ENCODE results near the gene RABGGTA. TPM values are rescaled to one million over a fixed set of nuclear protein-coding genes. Genes with fewer than 3 reads are reported as not detected.
"Not testable (repeated sequence)": the region's sequence is repeated elsewhere in the genome, so short reads cannot be mapped to it uniquely, and the experiment has no call there.

RABGGTA gene
- total RNA-seq, 1 experiment from 2014 or later = 27.1 TPM

GRCh38 chr14:24249230-24250021 lies 22.0 kb downstream of the RABGGTA start:
- intact Hi-C loops (cut with micrococcal nuclease; ENCODE audit: unreplicated experiment) = no loop called here

GRCh38 chr14:24247422-24247821 lies 24.0 kb downstream of the RABGGTA start:
- no peak overlapping the region for H3K27ac Mint-ChIP-seq (ENCODE audit: unreplicated experiment)
- no peaks in the 10 kb centered on the region for H3K9me3 Mint-ChIP-seq (ENCODE audit: unreplicated experiment)
- no peak overlapping the region for H3K4me3 Mint-ChIP-seq (ENCODE audit: unreplicated experiment)
- no peak overlapping the region for H3K4me3 ChIP-seq (ENCODE audit: low read depth, low read length)
- no peak for DNase-seq
- TF ChIP-seq CTCF (IDR thresholded peaks at IDR 0.05; ENCODE audit: insufficient read depth in 1 of 2, low read depth in 1 of 2, low read length in 1 of 2, severe bottlenecking in 1 of 2, unreplicated experiment in 1 of 2) = no peak
- peaks cover 8% of the 10 kb centered on the region for H3K36me3 Mint-ChIP-seq (ENCODE audit: insufficient read depth, unreplicated experiment)
- H3K4me1 ChIP-seq = peaks cover 6% of the 10 kb centered on the region
- no peaks in the 10 kb centered on the region for H3K27me3 ChIP-seq (replicated peaks; ENCODE audit: control insufficient read depth, insufficient read depth, low read length)
- no peaks in the 10 kb centered on the region for H3K27me3 Mint-ChIP-seq (ENCODE audit: insufficient read depth, unreplicated experiment)
- POLR2A ChIA-PET = no interaction called here
- no peaks in the 10 kb centered on the region for H3K9me3 ChIP-seq
- H3K4me1 Mint-ChIP-seq (ENCODE audit: low read depth, unreplicated experiment) = no peaks in the 10 kb centered on the region
- CTCF ChIA-PET = interaction anchor here (1.4 to 1.6 kb wide), 2 partner anchors 24 to 61 kb away, joined by 4 to 5 read pairs; partner anchors contain the start of gene RABGGTA
- BruUV-seq (replicated peaks) = no TSS peak
- no peaks in the 10 kb centered on the region for H3K36me3 ChIP-seq (ENCODE audit: control insufficient read depth, insufficient read depth, low read length)
- intact Hi-C loops (cut with micrococcal nuclease; ENCODE audit: unreplicated experiment) = no loop called here

More at GRCh38 chr14:24249230-24250021, 22.0 kb downstream of the RABGGTA start:
- no peaks in the 10 kb centered on the region for H3K27me3 ChIP-seq (replicated peaks; ENCODE audit: control insufficient read depth, insufficient read depth, low read length)
- no peak for TF ChIP-seq CTCF (IDR thresholded peaks at IDR 0.05; ENCODE audit: insufficient read depth in 1 of 2, low read depth in 1 of 2, low read length in 1 of 2, severe bottlenecking in 1 of 2, unreplicated experiment in 1 of 2)
- no peaks in the 10 kb centered on the region for H3K4me1 Mint-ChIP-seq (ENCODE audit: low read depth, unreplicated experiment)
- ChIA-PET CTCF (interaction anchor here (1.2 to 1.3 kb wide), 2 partner anchors 48 to 58 kb away, joined by 3 to 4 read pairs; partner anchors contain the start of gene CIDEB), POLR2A (no interaction called here)
- H3K9me3 ChIP-seq = no peaks in the 10 kb centered on the region
- no TSS peak for BruUV-seq (replicated peaks)
- no peaks in the 10 kb centered on the region for H3K36me3 Mint-ChIP-seq (ENCODE audit: insufficient read depth, unreplicated experiment)
- no peaks in the 10 kb centered on the region; the same call in 1 of the 2 replicates for H3K36me3 ChIP-seq (ENCODE audit: control insufficient read depth, insufficient read depth, low read length)
- H3K4me3 Mint-ChIP-seq (ENCODE audit: unreplicated experiment) = no peak overlapping the region
- H3K4me1 ChIP-seq = peaks cover 13% of the 10 kb centered on the region
- DNase-seq = no peak
- H3K27ac Mint-ChIP-seq (ENCODE audit: unreplicated experiment) = no peak overlapping the region
- H3K27me3 Mint-ChIP-seq (ENCODE audit: insufficient read depth, unreplicated experiment) = no peaks in the 10 kb centered on the region
- H3K9me3 Mint-ChIP-seq (ENCODE audit: unreplicated experiment) = no peaks in the 10 kb centered on the region
- no peak overlapping the region for H3K4me3 ChIP-seq (ENCODE audit: low read depth, low read length)

- Histone ChIP-seq H3K4me1 (no peaks in the 10 kb centered on the region; the same call in 1 of the 2 replicates), H3K9me3 (no peaks in the 10 kb centered on the region), H3K27me3 (replicated peaks; ENCODE audit: control insufficient read depth, insufficient read depth, low read length) (no peaks in the 10 kb centered on the region), H3K36me3 (ENCODE audit: control insufficient read depth, insufficient read depth, low read length) (no peaks in the 10 kb centered on the region), H3K4me3 (ENCODE audit: low read depth, low read length) (no peak overlapping the region)
- POLR2A ChIA-PET = interaction anchor here (0.7 kb wide), 1 partner anchor 51 kb away, joined by 5 read pairs; no protein-coding TSS in a partner anchor
- intact Hi-C loops (cut with micrococcal nuclease; ENCODE audit: unreplicated experiment) = no loop called here
- Mint-ChIP-seq H3K4me1 (ENCODE audit: low read depth, unreplicated experiment) (no peaks in the 10 kb centered on the region), H3K27me3 (ENCODE audit: insufficient read depth, unreplicated experiment) (no peaks in the 10 kb centered on the region), H3K4me3 (ENCODE audit: unreplicated experiment) (no peak overlapping the region), H3K27ac (ENCODE audit: unreplicated experiment) (no peak overlapping the region), H3K9me3 (ENCODE audit: unreplicated experiment) (no peaks in the 10 kb centered on the region), H3K36me3 (ENCODE audit: insufficient read depth, unreplicated experiment) (peaks cover 14% of the 10 kb centered on the region)
- CTCF ChIA-PET = interaction anchor here (0.7 to 1.6 kb wide), 3 partner anchors 24 to 62 kb away, joined by 4 to 5 read pairs (median 4); partner anchors contain the start of gene RABGGTA
- DNase-seq = no peak
- BruUV-seq (replicated peaks) = no TSS peak
- TF ChIP-seq CTCF (IDR thresholded peaks at IDR 0.05; ENCODE audit: insufficient read depth in 1 of 2, low read depth in 1 of 2, low read length in 1 of 2, severe bottlenecking in 1 of 2, unreplicated experiment in 1 of 2) = no peak
These were observed 24.6 kb downstream of the RABGGTA start for GRCh38 chr14:24246765-24247212.

- CTCF ChIA-PET = interaction anchor here (0.6 to 0.9 kb wide), 4 partner anchors 34 to 1175 kb away, joined by 3 to 5 read pairs (median 5); partner anchors contain the start of genes DHRS1 and NOP9
- H3K4me3 ChIP-seq (ENCODE audit: low read depth, low read length); H3K27me3 ChIP-seq (replicated peaks; ENCODE audit: control insufficient read depth, insufficient read depth, low read length); H3K36me3 ChIP-seq (ENCODE audit: control insufficient read depth, insufficient read depth, low read length); BruUV-seq (replicated peaks); H3K4me1 ChIP-seq; POLR2A ChIA-PET; H3K4me1 Mint-ChIP-seq (ENCODE audit: low read depth, unreplicated experiment); H3K27ac Mint-ChIP-seq (ENCODE audit: unreplicated experiment); intact Hi-C loops (cut with micrococcal nuclease; ENCODE audit: unreplicated experiment); H3K9me3 ChIP-seq; DNase-seq; H3K27me3 Mint-ChIP-seq (ENCODE audit: insufficient read depth, unreplicated experiment); H3K9me3 Mint-ChIP-seq (ENCODE audit: unreplicated experiment): not testable (repeated sequence)
- Mint-ChIP-seq H3K36me3 (ENCODE audit: insufficient read depth, unreplicated experiment) (peaks cover 22% of the 10 kb centered on the region), H3K4me3 (ENCODE audit: unreplicated experiment) (peak overlapping the region; percentile 44)
These were observed 26.0 kb downstream of the RABGGTA start for GRCh38 chr14:24245350-24245749.
